Gastroesophageal sphincter (tissue), 3 donors: ENCODE measurements around the gene C5orf24.

Experiments
- EP300 ChIP-seq: sonication (generic); formaldehyde crosslinking; IDR thresholded peaks from one replicate; pipeline ENCODE4 v1.6.1; 2017; ENCODE audit warnings: antibody characterized with exemption, mild to moderate bottlenecking
- POLR2A ChIP-seq, 2 donors: fragments of 450-650 bp; IDR thresholded peaks; one replicate each; pipeline ENCODE4 v1.6.1; 2017; ENCODE audit warnings: antibody characterized with exemption in 2 of 2, mild to moderate bottlenecking in 2 of 2, moderate library complexity in 1 of 2
- POLR2AphosphoS5 ChIP-seq: sonication (generic); formaldehyde crosslinking; IDR thresholded peaks from one replicate; pipeline ENCODE4 v1.6.1; 2017; ENCODE audit warnings: antibody characterized with exemption
- TF ChIP-seq, protein P1 (sequence below), 4 experiments: fragments of 200-600 bp in 2 of 4; fragments of 450-650 bp in 2 of 4; sonication (generic) in 1 of 4; IDR thresholded peaks; one replicate each; pipeline ENCODE4 v1.5.1; 2017 to 2019; ENCODE audit warnings: antibody characterized with exemption in 4 of 4, mild to moderate bottlenecking in 2 of 4, moderate library complexity in 2 of 4

DNA sequence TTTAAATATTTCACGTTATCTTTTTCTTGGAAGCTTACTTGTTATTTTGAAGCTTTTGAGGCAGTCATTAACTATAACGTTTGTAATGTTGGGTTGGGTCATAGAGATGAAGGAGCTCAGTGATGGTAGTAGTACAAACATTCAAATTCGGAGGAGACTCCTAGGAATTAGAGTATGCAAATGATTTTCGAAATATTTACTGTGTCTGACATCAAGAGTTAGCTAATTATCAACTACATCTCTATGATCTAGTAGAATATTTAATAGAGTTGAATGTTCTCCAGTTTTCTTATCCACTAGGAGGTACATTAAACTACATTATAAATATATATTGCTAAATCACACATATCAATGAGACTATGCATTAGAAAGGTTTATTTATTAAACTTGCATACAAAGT, 28.8 kb upstream of the C5orf24 start:
- TF ChIP-seq, protein P1, sequence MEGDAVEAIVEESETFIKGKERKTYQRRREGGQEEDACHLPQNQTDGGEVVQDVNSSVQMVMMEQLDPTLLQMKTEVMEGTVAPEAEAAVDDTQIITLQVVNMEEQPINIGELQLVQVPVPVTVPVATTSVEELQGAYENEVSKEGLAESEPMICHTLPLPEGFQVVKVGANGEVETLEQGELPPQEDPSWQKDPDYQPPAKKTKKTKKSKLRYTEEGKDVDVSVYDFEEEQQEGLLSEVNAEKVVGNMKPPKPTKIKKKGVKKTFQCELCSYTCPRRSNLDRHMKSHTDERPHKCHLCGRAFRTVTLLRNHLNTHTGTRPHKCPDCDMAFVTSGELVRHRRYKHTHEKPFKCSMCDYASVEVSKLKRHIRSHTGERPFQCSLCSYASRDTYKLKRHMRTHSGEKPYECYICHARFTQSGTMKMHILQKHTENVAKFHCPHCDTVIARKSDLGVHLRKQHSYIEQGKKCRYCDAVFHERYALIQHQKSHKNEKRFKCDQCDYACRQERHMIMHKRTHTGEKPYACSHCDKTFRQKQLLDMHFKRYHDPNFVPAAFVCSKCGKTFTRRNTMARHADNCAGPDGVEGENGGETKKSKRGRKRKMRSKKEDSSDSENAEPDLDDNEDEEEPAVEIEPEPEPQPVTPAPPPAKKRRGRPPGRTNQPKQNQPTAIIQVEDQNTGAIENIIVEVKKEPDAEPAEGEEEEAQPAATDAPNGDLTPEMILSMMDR (IDR thresholded peaks at IDR 0.05) = no peak
- TF ChIP-seq POLR2A (IDR thresholded peaks at IDR 0.05) = no peak
- TF ChIP-seq POLR2AphosphoS5 = no peak
- TF ChIP-seq EP300 = no peak
